GM23338 (cell line): ENCODE data around the gene PRSS37. TPM values are rescaled to one million over a fixed set of nuclear protein-coding genes. Genes with fewer than 3 reads are reported as not detected.

Experiments
- ATAC-seq: fragments of 200-7000 bp; cut with Tn5 transposase; 3 replicates; pipeline ENCODE4 v1.9.1; 2020
- DNase-seq: peaks from one replicate; pipeline ENCODE4 v3.0.0-alpha.2; 2015; ENCODE audit warnings: low spot score
- H2AFZ ChIP-seq: fragments of 200-600 bp; sonication (generic); 2 replicates; pipeline ENCODE4 v1.8.0; 2016; ENCODE audit warnings: antibody characterized with exemption, mild to moderate bottlenecking, moderate library complexity
- H3F3A ChIP-seq: fragments of 200-600 bp; sonication (generic); replicated peaks from 2 replicates; pipeline ENCODE4 v1.8.0; 2017; ENCODE audit warnings: antibody characterized with exemption, mixed run types, low read depth
- H3K27ac ChIP-seq: fragments of 200-600 bp; sonication (generic); 2 replicates; pipeline ENCODE4 v1.6.1; 2016; ENCODE audit warnings: low read depth
- H3K27me3 ChIP-seq: fragments of 200-600 bp; sonication (generic); 2 replicates; pipeline ENCODE4 v1.8.0; 2016; ENCODE audit warnings: mild to moderate bottlenecking, mixed run types, moderate library complexity; ENCODE audit not compliant: insufficient read depth
- H3K36me3 ChIP-seq: fragments of 200-600 bp; sonication (generic); 2 replicates; pipeline ENCODE4 v1.8.0; 2016; ENCODE audit warnings: mild to moderate bottlenecking; ENCODE audit not compliant: insufficient read depth
- H3K4me1 ChIP-seq: fragments of 200-600 bp; sonication (generic); 2 replicates; pipeline ENCODE4 v1.8.0; 2016; ENCODE audit warnings: mild to moderate bottlenecking, moderate library complexity; ENCODE audit not compliant: insufficient read depth
- H3K4me2 ChIP-seq: fragments of 200-600 bp; sonication (generic); 2 replicates; pipeline ENCODE4 v1.7.1; 2017; ENCODE audit warnings: mixed run types
- H3K4me3 ChIP-seq: fragments of 200-600 bp; sonication (generic); 2 replicates; pipeline ENCODE4 v1.6.1; 2016; ENCODE audit warnings: mixed run types
- H3K79me2 ChIP-seq: fragments of 200-600 bp; sonication (generic); replicated peaks from 2 replicates; pipeline ENCODE4 v1.8.0; 2017; ENCODE audit warnings: mild to moderate bottlenecking; ENCODE audit not compliant: insufficient read depth
- H3K9me2 ChIP-seq: fragments of 200-600 bp; sonication (generic); 2 replicates; pipeline ENCODE4 v1.8.0; 2017; ENCODE audit not compliant: insufficient read depth
- H4K20me1 ChIP-seq: fragments of 200-600 bp; sonication (generic); replicated peaks from 2 replicates; pipeline ENCODE4 v1.8.0; 2017; ENCODE audit warnings: mild to moderate bottlenecking; ENCODE audit not compliant: insufficient read depth
- H3K27ac Mint-ChIP-seq: 2 replicates; pipeline ENCODE4 v1.8.0; 2020; ENCODE audit warnings: inconsistent platforms, mild to moderate bottlenecking, moderate library complexity, mixed read lengths
- H3K27me3 Mint-ChIP-seq: 3 replicates; pipeline ENCODE4 v1.8.0; 2022; ENCODE audit warnings: low read depth, mild to moderate bottlenecking, moderate library complexity, mixed read lengths, inconsistent platforms; ENCODE audit not compliant: insufficient read depth, poor library complexity
- H3K36me3 Mint-ChIP-seq: 3 replicates; pipeline ENCODE4 v1.8.0; 2021; ENCODE audit warnings: low read depth, mild to moderate bottlenecking, inconsistent platforms, moderate library complexity, mixed read lengths
- H3K4me1 Mint-ChIP-seq: 3 replicates; pipeline ENCODE4 v1.8.0; 2020; ENCODE audit warnings: mild to moderate bottlenecking, inconsistent platforms, mixed read lengths
- H3K4me3 Mint-ChIP-seq: 3 replicates; pipeline ENCODE4 v1.8.0; 2021; ENCODE audit warnings: moderate library complexity, mild to moderate bottlenecking, inconsistent platforms, mixed read lengths
- H3K9me3 Mint-ChIP-seq: 3 replicates; pipeline ENCODE4 v1.8.0; 2020; ENCODE audit warnings: moderate library complexity, mild to moderate bottlenecking, inconsistent platforms, mixed read lengths
- CREB1 ChIP-seq: fragments of 250-450 bp; sonication (Bioruptor Pico); IDR thresholded peaks from 2 replicates; pipeline ENCODE4 v1.5.0; 2020; ENCODE audit warnings: low read depth, mild to moderate bottlenecking, moderate library complexity
- EZH2 ChIP-seq: fragments of 200-600 bp; sonication (generic); IDR thresholded peaks from one replicate; pipeline ENCODE4 v1.8.0; 2017; ENCODE audit warnings: antibody characterized with exemption, mild to moderate bottlenecking, low read depth; ENCODE audit not compliant: unreplicated experiment
- EZH2phosphoT487 ChIP-seq: fragments of 200-600 bp; sonication (generic); IDR thresholded peaks from one replicate; pipeline ENCODE4 v1.8.1; 2018; ENCODE audit warnings: antibody characterized with exemption; ENCODE audit not compliant: unreplicated experiment
- JUNB ChIP-seq: IDR thresholded peaks from one replicate; pipeline ENCODE4 v1.6.1; 2016; ENCODE audit warnings: antibody characterized with exemption; ENCODE audit not compliant: unreplicated experiment
- NANOG ChIP-seq: IDR thresholded peaks from 2 replicates; pipeline ENCODE4 v1.6.1; 2016; ENCODE audit warnings: antibody characterized with exemption, borderline replicate concordance
- POLR2AphosphoS5 ChIP-seq: IDR thresholded peaks from 2 replicates; pipeline ENCODE4 v1.6.1; 2016; ENCODE audit warnings: antibody characterized with exemption, low read depth
- STAT1 ChIP-seq: IDR thresholded peaks from one replicate; pipeline ENCODE4 v1.6.1; 2016; ENCODE audit warnings: antibody characterized with exemption; ENCODE audit not compliant: unreplicated experiment
- ZNF114 ChIP-seq: fragments of 250-450 bp; sonication (Bioruptor Pico); IDR thresholded peaks from 2 replicates; pipeline ENCODE4 v1.5.0; 2020; ENCODE audit warnings: mild to moderate bottlenecking, moderate library complexity
- ZNF331 ChIP-seq: fragments of 250-450 bp; sonication (Bioruptor Pico); IDR thresholded peaks from 2 replicates; pipeline ENCODE4 v1.5.0; 2020; ENCODE audit warnings: low read depth, mild to moderate bottlenecking, moderate library complexity
- polyA plus RNA-seq: library from polyadenylated mRNA; unstranded; fragments of >200 nt; fragmentation: Nextera tagmentation; extraction: Ambion mirVana; gene quantifications from 2 replicates; pipeline ENCODE4 v1.2.1, GENCODE V29; 2016
- total RNA-seq: library from RNA; depleted of rRNA; stranded (reverse); fragments of >200 nt; shearing (Covaris generic); gene quantifications from 2 replicates; pipeline ENCODE4 v1.2.3, GENCODE V29; 2014
- TF ChIP-seq, protein P1 (sequence below), 2 experiments: fragments of 200-600 bp in 1 of 2; sonication (generic) in 1 of 2; conservative IDR thresholded peaks; 2 replicates each; pipeline versions ENCODE4 v1.5.1 to v1.6.1; 2016 to 2017; ENCODE audit warnings: antibody characterized with exemption in 2 of 2, low read depth in 2 of 2, mild to moderate bottlenecking in 2 of 2, moderate library complexity in 1 of 2
- TF ChIP-seq, protein P2 (sequence below): IDR thresholded peaks from one replicate; pipeline ENCODE4 v1.6.1; 2018; ENCODE audit warnings: antibody characterized with exemption; ENCODE audit not compliant: unreplicated experiment
- TF ChIP-seq, protein P3 (sequence below): fragments of 250-450 bp; sonication (Bioruptor Pico); IDR thresholded peaks from 2 replicates; pipeline ENCODE4 v1.5.0; 2020; ENCODE audit warnings: mild to moderate bottlenecking, moderate library complexity
- TF ChIP-seq, protein P4 (sequence below): IDR thresholded peaks from 2 replicates; pipeline ENCODE4 v1.6.1; 2016; ENCODE audit warnings: antibody characterized with exemption

The PRSS37 gene
- total and polyA plus RNA-seq, 2 experiments from 2014 or later, result 0.58 TPM; not detected in 1

DNA sequence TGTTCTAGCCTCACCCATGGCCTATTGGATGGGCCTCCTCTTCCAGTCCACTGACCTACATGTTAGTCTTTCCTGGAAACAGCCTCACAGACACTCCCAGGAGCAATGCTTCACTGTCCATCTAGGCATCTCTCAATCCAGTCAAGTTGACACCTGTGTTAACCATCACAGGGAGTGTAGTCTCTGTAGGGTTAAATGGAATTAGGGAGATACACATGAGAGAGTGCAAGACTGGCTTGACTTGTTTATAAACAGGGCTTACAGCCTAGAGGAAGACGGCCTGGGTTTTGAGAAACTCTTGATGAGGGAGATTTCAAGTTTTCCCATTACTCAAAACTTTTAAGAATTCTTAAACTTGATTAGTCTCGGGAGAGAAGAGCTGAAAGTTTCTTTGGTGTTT, 18.9 kb upstream of the PRSS37 start:
- Mint-ChIP-seq H3K4me3 (no peak overlapping the region), H3K36me3 (peaks cover 3% of the 10 kb centered on the region; the same call in 1 of the 3 replicates), H3K9me3 (peaks cover 10% of the 10 kb centered on the region; the same call in 2 of the 3 replicates), H3K4me1 (no peaks in the 10 kb centered on the region), H3K27ac (no peak overlapping the region), H3K27me3 (peaks cover 3% of the 10 kb centered on the region)
- no peaks in the 10 kb centered on the region for H3K4me1 ChIP-seq
- no peak for DNase-seq
- no peak overlapping the region for H3K4me3 ChIP-seq
- no peaks in the 10 kb centered on the region for H3K36me3 ChIP-seq
- H4K20me1 ChIP-seq, result no peaks in the 10 kb centered on the region
- TF ChIP-seq POLR2AphosphoS5 (no peak), EZH2phosphoT487 (no peak), NANOG (no peak), ZNF331 (no peak), JUNB (no peak), EZH2 (no peak), CREB1 (CRISPR knock-in tag) (no peak), STAT1 (no peak), ZNF114 (CRISPR knock-in tag) (no peak)
- TF ChIP-seq, protein P1, sequence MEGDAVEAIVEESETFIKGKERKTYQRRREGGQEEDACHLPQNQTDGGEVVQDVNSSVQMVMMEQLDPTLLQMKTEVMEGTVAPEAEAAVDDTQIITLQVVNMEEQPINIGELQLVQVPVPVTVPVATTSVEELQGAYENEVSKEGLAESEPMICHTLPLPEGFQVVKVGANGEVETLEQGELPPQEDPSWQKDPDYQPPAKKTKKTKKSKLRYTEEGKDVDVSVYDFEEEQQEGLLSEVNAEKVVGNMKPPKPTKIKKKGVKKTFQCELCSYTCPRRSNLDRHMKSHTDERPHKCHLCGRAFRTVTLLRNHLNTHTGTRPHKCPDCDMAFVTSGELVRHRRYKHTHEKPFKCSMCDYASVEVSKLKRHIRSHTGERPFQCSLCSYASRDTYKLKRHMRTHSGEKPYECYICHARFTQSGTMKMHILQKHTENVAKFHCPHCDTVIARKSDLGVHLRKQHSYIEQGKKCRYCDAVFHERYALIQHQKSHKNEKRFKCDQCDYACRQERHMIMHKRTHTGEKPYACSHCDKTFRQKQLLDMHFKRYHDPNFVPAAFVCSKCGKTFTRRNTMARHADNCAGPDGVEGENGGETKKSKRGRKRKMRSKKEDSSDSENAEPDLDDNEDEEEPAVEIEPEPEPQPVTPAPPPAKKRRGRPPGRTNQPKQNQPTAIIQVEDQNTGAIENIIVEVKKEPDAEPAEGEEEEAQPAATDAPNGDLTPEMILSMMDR (conservative IDR thresholded peaks at IDR 0.05; ENCODE audit: low read depth in 2 of 2), result no peak
- TF ChIP-seq, protein P2, sequence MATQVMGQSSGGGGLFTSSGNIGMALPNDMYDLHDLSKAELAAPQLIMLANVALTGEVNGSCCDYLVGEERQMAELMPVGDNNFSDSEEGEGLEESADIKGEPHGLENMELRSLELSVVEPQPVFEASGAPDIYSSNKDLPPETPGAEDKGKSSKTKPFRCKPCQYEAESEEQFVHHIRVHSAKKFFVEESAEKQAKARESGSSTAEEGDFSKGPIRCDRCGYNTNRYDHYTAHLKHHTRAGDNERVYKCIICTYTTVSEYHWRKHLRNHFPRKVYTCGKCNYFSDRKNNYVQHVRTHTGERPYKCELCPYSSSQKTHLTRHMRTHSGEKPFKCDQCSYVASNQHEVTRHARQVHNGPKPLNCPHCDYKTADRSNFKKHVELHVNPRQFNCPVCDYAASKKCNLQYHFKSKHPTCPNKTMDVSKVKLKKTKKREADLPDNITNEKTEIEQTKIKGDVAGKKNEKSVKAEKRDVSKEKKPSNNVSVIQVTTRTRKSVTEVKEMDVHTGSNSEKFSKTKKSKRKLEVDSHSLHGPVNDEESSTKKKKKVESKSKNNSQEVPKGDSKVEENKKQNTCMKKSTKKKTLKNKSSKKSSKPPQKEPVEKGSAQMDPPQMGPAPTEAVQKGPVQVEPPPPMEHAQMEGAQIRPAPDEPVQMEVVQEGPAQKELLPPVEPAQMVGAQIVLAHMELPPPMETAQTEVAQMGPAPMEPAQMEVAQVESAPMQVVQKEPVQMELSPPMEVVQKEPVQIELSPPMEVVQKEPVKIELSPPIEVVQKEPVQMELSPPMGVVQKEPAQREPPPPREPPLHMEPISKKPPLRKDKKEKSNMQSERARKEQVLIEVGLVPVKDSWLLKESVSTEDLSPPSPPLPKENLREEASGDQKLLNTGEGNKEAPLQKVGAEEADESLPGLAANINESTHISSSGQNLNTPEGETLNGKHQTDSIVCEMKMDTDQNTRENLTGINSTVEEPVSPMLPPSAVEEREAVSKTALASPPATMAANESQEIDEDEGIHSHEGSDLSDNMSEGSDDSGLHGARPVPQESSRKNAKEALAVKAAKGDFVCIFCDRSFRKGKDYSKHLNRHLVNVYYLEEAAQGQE, result no peak
- TF ChIP-seq, protein P3, sequence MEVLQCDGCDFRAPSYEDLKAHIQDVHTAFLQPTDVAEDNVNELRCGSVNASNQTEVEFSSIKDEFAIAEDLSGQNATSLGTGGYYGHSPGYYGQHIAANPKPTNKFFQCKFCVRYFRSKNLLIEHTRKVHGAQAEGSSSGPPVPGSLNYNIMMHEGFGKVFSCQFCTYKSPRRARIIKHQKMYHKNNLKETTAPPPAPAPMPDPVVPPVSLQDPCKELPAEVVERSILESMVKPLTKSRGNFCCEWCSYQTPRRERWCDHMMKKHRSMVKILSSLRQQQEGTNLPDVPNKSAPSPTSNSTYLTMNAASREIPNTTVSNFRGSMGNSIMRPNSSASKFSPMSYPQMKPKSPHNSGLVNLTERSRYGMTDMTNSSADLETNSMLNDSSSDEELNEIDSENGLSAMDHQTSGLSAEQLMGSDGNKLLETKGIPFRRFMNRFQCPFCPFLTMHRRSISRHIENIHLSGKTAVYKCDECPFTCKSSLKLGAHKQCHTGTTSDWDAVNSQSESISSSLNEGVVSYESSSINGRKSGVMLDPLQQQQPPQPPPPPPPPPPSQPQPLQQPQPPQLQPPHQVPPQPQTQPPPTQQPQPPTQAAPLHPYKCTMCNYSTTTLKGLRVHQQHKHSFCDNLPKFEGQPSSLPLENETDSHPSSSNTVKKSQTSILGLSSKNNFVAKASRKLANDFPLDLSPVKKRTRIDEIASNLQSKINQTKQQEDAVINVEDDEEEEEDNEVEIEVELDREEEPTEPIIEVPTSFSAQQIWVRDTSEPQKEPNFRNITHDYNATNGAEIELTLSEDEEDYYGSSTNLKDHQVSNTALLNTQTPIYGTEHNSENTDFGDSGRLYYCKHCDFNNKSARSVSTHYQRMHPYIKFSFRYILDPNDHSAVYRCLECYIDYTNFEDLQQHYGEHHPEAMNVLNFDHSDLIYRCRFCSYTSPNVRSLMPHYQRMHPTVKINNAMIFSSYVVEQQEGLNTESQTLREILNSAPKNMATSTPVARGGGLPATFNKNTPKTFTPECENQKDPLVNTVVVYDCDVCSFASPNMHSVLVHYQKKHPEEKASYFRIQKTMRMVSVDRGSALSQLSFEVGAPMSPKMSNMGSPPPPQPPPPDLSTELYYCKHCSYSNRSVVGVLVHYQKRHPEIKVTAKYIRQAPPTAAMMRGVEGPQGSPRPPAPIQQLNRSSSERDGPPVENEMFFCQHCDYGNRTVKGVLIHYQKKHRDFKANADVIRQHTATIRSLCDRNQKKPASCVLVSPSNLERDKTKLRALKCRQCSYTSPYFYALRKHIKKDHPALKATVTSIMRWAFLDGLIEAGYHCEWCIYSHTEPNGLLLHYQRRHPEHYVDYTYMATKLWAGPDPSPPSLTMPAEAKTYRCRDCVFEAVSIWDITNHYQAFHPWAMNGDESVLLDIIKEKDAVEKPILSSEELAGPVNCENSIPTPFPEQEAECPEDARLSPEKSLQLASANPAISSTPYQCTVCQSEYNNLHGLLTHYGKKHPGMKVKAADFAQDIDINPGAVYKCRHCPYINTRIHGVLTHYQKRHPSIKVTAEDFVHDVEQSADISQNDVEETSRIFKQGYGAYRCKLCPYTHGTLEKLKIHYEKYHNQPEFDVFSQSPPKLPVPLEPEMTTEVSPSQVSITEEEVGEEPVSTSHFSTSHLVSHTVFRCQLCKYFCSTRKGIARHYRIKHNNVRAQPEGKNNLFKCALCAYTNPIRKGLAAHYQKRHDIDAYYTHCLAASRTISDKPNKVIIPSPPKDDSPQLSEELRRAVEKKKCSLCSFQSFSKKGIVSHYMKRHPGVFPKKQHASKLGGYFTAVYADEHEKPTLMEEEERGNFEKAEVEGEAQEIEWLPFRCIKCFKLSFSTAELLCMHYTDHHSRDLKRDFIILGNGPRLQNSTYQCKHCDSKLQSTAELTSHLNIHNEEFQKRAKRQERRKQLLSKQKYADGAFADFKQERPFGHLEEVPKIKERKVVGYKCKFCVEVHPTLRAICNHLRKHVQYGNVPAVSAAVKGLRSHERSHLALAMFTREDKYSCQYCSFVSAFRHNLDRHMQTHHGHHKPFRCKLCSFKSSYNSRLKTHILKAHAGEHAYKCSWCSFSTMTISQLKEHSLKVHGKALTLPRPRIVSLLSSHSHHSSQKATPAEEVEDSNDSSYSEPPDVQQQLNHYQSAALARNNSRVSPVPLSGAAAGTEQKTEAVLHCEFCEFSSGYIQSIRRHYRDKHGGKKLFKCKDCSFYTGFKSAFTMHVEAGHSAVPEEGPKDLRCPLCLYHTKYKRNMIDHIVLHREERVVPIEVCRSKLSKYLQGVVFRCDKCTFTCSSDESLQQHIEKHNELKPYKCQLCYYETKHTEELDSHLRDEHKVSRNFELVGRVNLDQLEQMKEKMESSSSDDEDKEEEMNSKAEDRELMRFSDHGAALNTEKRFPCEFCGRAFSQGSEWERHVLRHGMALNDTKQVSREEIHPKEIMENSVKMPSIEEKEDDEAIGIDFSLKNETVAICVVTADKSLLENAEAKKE, result no peak
- TF ChIP-seq, protein P4, sequence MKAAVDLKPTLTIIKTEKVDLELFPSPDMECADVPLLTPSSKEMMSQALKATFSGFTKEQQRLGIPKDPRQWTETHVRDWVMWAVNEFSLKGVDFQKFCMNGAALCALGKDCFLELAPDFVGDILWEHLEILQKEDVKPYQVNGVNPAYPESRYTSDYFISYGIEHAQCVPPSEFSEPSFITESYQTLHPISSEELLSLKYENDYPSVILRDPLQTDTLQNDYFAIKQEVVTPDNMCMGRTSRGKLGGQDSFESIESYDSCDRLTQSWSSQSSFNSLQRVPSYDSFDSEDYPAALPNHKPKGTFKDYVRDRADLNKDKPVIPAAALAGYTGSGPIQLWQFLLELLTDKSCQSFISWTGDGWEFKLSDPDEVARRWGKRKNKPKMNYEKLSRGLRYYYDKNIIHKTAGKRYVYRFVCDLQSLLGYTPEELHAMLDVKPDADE, result no peak
- H3K4me2 ChIP-seq, result no peak overlapping the region
- ATAC-seq, result no peak
- H3K9me2 ChIP-seq, result no peaks in the 10 kb centered on the region
- no peaks in the 10 kb centered on the region for H3K27me3 ChIP-seq
- H3K27ac ChIP-seq, result no peak overlapping the region
- no peak overlapping the region for H2AFZ ChIP-seq
- H3F3A ChIP-seq, result no peaks in the 10 kb centered on the region
- no peaks in the 10 kb centered on the region for H3K79me2 ChIP-seq
